ENCODE results near the gene MAT2A.
A peak's percentile ranks its signal among the peaks of the same experiment; 100 is the strongest.
"Not testable (repeated sequence)": the region's sequence is repeated elsewhere in the genome, so short reads cannot be mapped to it uniquely, and the experiment has no call there.

MAT2A gene

GRCh38 chr2:85579266-85579935 is 40.4 kb downstream of the MAT2A start:
- DNase-seq (ENCODE audit: low spot score) = no peak

- no peak for DNase-seq (ENCODE audit: low spot score)
These were observed 41.2 kb downstream of the MAT2A start for GRCh38 chr2:85580206-85580605.

GRCh38 chr2:85582492-85582891 is 43.5 kb downstream of the MAT2A start:
- DNase-seq (ENCODE audit: low spot score) = no peak

- no peak for DNase-seq (ENCODE audit: low spot score)
These were observed 44.8 kb downstream of the MAT2A start for GRCh38 chr2:85583667-85584353.

- DNase-seq (ENCODE audit: low spot score) = peak; percentile 80
These were observed 45.4 kb downstream of the MAT2A start, which contains the start of gene VAMP5 for GRCh38 chr2:85584354-85584856. TSS of gene VAMP5 (plus strand) at chr2:85584431. CDS start at chr2:85584491, 60 bp downstream.

GRCh38 chr2:85584857-85585780 is 46.2 kb downstream of the MAT2A start:
- DNase-seq (ENCODE audit: low spot score) = peak; percentile 67

- DNase-seq (ENCODE audit: low spot score) = peak; percentile 69
These were observed 46.8 kb downstream of the MAT2A start for GRCh38 chr2:85585781-85586105.

GRCh38 chr2:85588236-85588635 is 49.3 kb downstream of the MAT2A start:
- DNase-seq (ENCODE audit: low spot score) = no peak

- DNase-seq (ENCODE audit: low spot score) = no peak
These were observed 49.7 kb downstream of the MAT2A start for GRCh38 chr2:85588645-85589044.

GRCh38 chr2:85589181-85589580 is 50.2 kb downstream of the MAT2A start:
- no peak for DNase-seq (ENCODE audit: low spot score)

GRCh38 chr2:85589982-85590791 is 51.2 kb downstream of the MAT2A start:
- peak; percentile 84 for DNase-seq (ENCODE audit: low spot score)

- DNase-seq (ENCODE audit: low spot score) = no peak
These were observed 52.0 kb downstream of the MAT2A start for GRCh38 chr2:85590950-85591349.

GRCh38 chr2:85591563-85591962 is 52.6 kb downstream of the MAT2A start:
- no peak for DNase-seq (ENCODE audit: low spot score)

- DNase-seq (ENCODE audit: low spot score) = not testable (repeated sequence)
These were observed 53.3 kb downstream of the MAT2A start for GRCh38 chr2:85592299-85592698.

GRCh38 chr2:85593023-85593422 is 54.1 kb downstream of the MAT2A start:
- DNase-seq (ENCODE audit: low spot score) = no peak
